Stimulated activated CD8-positive, alpha-beta memory T cell treated with anti-CD3 and anti-CD28 coated beads, Interleukin-15, amount 100 ng/mL, for 24 hours (primary cell): Measurements from ENCODE around the gene CXCR3.
"Not testable (repeated sequence)": the region's sequence is repeated elsewhere in the genome, so short reads cannot be mapped to it uniquely, and the experiment has no call there.

Source experiments
- DNase-seq: peaks from one replicate; pipeline ENCODE4 v3.0.0-alpha.2; 2020; ENCODE audit warnings: low read depth

CXCR3 gene

DNA sequence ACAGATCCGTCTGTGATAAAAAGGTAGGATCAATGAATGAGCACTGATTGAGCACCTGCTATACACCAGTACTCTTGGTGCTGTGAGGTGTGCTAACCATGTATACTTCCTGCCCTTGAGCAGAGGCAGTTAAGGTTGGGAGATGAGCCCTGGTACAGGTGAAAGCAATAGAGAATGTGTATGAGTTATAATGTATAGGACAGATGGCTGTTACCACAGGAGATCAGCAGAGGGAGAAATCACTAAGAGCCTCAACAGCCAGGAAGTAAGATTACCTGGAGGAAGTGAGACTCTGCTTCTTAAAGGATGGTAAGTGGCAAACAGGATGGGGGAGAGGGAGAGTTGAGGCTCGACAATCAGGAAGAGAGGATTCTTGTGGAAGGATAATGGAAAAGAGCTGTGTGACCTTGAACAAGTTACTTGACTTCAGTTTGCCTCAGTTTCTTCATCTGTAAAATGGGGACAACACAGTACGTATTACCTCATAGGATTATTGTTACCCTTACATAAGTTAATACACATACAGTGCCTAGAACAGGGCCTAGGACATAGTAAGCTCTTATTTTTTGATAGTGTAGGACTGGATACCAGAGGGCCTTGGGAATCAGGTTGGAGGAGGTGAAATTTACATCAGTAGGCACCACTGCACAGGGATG, 9.1 kb downstream of the CXCR3 start:
- DNase-seq = no peak

- DNase-seq = no peak
Observed at GRCh38 chrX:71607488-71607887, 10.8 kb downstream of the CXCR3 start.

DNA sequence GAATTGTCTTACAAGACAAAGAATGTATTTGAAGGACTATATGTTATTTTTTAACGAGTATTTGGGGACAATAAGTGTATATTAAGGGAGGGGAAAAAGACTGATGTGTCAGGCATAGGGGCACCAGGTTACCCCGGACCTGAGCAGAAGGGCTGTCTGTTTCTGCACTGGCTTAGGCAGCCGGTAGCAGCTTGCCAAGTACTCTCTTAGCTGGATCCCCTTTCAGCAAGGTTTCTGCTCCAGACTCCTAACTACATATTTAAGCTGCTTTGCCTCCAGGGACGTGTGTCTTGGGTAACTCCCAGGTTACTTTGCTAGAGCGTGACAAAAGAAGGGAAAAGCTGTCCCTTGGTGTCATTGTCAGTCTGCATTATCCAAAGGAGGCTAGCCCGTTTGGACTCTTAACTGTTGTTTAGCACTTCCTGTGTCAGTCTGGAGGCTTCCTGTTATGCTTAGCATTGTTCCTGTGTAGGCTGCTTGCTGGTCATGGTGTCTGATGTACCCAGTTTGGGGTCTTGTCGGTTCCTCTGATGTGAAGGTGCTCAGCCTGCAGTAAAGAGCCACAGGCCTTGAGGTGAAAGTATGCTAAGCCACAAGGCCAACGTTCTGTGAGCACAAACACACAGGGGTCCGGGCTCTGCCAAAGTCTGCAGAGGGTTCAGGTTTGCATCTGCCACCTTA, 11.6 kb downstream of the CXCR3 start:
- no peak for DNase-seq

DNA sequence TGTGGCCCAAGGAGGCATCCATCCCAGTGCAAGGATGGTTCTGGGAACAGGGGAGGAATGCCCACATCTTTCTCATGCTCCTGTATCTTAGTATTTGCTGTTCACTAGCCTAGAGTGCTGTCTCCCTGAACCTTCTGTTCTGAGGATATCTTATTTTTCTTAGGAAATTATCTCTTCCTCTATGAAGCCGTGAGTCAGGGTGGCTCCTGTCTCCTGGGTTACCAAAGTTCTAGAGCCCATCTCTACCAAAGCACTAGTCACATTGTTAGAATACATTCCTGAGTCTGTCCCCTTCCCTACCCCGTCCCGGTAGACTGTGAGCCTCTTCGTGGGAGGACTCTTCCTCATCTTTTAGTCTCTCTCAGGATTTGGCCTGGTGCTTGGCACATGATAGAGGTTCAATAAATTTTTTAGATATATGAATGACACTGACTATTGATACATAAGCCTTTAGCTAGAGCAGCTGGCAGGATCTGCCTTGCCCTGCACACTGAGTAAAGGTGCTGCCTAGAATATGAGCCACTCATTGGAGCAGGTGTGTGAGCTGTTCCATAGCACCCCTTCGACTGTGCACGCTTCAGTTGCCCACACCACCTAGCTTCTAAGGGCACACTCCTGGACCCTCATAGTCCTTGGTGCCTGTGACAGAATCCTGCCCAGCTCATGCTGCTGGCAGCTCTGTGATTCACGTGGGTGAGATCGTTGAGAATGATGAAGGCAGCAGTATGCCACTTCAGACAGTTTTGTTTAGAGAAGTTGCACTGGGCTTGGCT, 13.3 kb downstream of the CXCR3 start:
- DNase-seq = no peak

DNA sequence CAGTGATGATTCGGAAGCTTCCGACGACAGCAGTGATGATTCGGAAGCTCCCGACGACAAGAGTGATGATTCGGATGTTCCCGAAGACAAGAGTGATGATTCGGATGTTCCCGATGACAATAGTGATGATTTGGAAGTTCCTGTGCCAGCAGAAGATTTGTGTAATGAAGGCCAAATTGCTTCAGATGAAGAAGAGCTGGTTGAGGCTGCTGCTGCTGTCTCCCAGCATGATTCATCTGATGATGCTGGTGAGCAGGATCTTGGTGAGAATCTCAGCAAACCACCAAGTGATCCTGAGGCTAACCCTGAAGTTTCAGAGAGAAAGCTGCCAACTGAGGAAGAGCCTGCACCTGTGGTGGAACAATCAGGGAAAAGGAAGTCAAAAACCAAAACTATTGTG, 14.2 kb downstream of the CXCR3 start:
- no peak for DNase-seq

DNA sequence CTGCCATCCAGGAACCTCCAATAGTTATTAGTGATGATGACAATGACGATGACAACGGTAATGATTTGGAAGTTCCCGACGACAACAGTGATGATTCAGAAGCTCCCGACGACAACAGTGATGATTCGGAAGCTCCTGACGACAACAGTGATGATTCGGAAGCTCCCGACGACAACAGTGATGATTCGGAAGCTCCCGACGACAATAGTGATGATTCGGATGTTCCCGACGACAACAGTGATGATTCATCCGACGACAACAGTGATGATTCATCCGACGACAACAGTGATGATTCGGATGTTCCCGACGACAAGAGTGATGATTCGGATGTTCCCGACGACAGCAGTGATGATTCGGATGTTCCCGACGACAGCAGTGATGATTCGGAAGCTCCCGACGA, 14.7 kb downstream of the CXCR3 start:
- no peak for DNase-seq

- no peak for DNase-seq
Observed at GRCh38 chrX:71599965-71600364, 18.3 kb downstream of the CXCR3 start.

DNA sequence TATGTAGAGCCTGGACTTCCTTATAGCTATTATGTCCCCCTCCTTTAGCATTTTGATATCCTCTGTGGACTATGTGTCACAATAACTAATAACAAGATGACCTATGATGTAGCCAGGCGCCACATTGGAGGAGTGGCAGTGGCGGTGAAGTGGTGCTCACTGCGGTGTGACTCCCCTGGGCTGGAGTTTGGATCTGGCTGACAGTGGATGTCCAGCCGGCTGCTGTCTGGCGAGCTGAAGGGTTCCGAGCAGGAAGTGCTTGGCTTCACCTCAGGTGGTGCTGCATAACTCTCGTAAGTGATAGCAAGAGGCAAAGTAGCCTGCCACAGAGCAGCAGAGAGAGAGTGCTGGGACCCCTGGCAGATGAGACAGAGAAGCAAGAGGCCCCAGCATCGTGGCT, 25.1 kb downstream of the CXCR3 start:
- DNase-seq = not testable (repeated sequence)

GRCh38 chrX:71586929-71587328, 31.4 kb downstream of the CXCR3 start:
- no peak for DNase-seq

DNA sequence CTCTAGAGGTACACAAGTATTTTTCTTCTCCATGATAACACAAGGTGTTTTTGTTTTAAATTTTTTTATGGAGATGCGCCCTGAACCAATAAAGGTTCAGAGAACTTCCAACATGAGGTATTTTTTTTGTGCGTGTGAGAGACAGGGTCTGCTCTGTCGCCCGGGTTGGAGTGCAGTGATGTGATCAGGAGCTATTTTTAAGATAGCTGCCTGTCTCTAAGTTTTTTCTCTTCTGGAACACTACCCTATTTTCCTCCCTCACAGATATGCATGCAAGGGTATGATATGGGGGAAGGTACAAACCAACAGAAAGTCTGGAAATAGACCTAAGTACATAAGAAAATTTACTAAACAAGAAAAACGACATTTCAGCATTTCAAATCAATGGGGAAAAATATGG, 37.1 kb downstream of the CXCR3 start:
- no peak for DNase-seq

- no peak for DNase-seq
Observed at GRCh38 chrX:71579990-71580380, 38.3 kb downstream of the CXCR3 start.

- no peak for DNase-seq
Observed at GRCh38 chrX:71579136-71579989, 38.9 kb downstream of the CXCR3 start.

DNA sequence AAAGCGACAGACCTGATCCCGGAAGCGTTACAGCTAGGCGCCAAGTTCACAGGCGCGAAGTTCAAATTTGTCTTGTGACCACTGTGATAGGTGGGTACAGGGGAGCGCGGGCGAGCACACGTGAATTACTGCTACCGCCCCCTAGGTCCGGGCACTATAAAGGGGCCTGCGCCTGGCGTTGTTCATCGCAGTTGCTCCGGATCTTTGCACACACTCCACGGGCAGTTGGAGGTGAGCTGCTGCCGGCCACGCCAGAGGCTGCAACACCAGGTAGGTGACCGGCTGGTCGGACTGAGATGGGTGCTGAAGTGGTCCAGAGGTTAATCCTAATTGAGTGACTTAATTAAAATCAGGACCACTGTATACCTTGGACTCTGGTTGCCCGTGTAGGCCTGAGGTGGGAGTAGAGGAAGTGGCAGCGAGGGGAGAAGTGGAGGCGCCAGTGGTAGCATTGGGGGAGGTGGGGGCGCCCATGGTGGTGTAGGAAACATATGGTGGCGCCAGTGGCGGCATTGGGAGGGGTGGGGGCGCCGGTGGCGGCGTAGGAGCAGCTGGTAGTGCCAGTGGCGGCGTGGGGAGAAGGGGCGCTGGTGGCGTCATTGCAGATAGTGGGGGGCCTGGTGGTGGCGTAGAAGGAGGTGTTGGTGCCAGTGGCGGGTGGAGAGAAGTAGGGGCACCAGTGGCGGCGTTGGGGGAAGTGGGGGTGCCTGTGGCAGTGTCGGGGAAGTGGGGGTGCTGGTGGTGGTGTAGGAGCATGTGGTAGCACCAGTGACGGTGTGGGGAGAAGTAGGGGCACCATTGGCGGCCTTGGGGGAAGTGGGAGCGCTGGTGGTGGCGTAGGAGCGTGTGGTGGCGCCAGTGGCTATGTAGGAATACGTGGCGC, 39.8 kb downstream of the CXCR3 start, which contains the start of gene GCNA:
Gene GCNA (plus strand): TSS at position 185 of the 883 bp plus-strand sequence. CDS start 2,385 bp downstream, outside the sequence.
- no peak for DNase-seq

GRCh38 chrX:71577682-71578081, 40.6 kb downstream of the CXCR3 start:
- no peak for DNase-seq

DNA sequence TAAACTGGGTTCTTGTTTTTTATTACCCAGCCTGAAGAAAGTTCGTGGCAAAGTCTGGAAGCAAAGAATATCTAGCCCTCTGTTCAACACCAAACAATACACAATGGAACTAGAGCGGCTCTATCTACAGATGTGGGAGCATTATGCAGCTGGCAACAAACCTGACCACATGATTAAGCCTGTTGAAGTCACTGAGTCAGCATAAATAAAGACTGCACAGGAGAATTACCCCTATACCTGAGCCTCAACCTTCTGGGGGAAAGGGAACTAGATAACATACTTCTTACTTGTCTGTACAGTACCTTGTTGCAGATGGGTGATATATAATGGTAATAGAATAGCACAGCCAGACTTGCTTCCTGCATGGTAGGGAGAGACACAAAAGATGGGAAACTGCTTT, 44.7 kb downstream of the CXCR3 start:
- DNase-seq = no peak

DNA sequence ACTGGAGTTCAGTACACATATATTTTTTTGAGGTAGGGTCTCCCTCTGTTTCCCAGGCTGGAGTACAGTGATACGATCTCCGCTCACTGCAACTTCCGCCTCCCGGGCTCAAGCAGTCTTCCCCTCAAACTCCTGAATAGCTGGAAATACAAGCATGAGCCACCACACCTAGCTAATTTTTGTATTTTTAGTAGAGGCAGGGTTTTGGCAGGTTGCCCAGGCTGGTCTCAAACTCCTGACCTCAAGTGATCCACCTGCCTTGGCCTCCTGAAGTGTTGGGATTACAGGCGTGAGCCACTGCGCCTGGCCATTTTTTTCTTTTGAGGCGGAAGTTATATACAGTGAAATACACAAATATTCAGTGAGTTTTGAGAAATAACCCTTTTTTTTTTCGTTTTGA, 46.9 kb downstream of the CXCR3 start:
- not testable (repeated sequence) for DNase-seq
